ENCODE data around the gene PGM1.

The PGM1 gene

DNA sequence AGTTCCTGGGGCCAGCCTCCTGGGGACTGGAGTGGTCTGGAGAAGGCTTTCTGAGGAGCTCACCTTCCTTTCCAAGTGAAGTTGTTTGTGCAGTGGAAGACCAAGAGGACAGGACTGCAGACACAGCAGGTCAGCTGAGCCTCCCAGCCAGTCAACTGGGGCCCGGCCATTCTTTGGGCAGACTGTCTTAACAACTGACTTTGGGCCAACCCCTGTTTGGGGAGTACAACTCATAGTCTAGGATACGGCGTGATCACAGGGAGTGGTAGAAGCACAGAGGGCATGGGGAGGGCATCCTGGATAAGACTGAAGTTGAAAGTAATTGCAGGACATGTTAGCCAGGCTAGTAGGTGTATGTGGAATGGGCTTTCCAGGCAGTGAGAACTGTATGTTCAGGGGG is 50.3 kb downstream of the PGM1 start:
- TF ChIP-seq, protein P1, sequence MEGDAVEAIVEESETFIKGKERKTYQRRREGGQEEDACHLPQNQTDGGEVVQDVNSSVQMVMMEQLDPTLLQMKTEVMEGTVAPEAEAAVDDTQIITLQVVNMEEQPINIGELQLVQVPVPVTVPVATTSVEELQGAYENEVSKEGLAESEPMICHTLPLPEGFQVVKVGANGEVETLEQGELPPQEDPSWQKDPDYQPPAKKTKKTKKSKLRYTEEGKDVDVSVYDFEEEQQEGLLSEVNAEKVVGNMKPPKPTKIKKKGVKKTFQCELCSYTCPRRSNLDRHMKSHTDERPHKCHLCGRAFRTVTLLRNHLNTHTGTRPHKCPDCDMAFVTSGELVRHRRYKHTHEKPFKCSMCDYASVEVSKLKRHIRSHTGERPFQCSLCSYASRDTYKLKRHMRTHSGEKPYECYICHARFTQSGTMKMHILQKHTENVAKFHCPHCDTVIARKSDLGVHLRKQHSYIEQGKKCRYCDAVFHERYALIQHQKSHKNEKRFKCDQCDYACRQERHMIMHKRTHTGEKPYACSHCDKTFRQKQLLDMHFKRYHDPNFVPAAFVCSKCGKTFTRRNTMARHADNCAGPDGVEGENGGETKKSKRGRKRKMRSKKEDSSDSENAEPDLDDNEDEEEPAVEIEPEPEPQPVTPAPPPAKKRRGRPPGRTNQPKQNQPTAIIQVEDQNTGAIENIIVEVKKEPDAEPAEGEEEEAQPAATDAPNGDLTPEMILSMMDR (IDR thresholded peaks at IDR 0.05; ENCODE audit: low read length, missing control alignments): no peak
- DNase-seq (ENCODE audit: low read depth): no peak
- H3K4me3 ChIP-seq (replicated peaks; ENCODE audit: low read depth, low read length): no peak overlapping the region

DNA sequence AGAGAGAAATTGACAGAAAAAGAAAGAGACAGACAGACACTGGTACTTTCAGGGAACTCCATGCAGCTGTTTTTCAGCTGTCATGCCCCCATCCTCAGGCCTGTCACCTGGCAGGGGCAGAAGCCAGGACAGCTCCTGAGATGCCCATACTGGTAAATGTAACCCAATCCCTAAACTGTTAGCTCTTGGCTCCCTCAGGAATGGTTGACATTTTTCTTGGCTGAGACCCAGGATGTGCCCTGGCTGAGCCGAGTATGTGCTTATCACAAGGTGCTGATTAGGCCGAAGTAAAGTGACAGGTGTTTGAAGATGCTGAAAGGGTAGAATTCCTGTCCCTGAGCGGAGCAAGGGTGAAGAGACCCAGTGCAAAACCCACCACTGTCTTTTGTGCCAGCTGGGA is 50.7 kb downstream of the PGM1 start:
- H3K4me3 ChIP-seq (replicated peaks; ENCODE audit: low read depth, low read length): no peak overlapping the region
- TF ChIP-seq, protein P1 (IDR thresholded peaks at IDR 0.05; ENCODE audit: low read length, missing control alignments): no peak
- no peak for DNase-seq (ENCODE audit: low read depth)

DNA sequence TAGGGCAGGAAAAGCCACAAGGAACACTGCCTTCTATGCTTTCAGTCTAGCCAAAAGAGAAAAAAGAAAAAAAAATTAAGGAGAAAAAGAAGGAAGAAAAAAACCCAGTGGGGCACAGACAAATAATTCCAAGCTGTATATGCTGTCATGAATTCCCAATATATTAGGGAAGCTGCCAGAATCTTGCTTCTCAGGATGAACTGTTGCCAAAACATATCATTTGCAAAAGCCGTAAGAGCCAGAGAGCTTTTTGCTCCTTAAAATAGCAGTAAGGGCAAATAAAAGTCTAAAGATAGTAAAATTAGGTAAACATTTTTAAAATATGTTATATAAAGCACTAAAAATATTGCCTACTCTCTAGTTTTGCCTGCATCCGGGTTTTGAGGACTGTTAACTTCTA is 52.1 kb downstream of the PGM1 start:
- H3K4me3 ChIP-seq (replicated peaks; ENCODE audit: low read depth, low read length): no peak overlapping the region
- TF ChIP-seq, protein P1 (IDR thresholded peaks at IDR 0.05; ENCODE audit: low read length, missing control alignments): no peak
- no peak for DNase-seq (ENCODE audit: low read depth)

DNA sequence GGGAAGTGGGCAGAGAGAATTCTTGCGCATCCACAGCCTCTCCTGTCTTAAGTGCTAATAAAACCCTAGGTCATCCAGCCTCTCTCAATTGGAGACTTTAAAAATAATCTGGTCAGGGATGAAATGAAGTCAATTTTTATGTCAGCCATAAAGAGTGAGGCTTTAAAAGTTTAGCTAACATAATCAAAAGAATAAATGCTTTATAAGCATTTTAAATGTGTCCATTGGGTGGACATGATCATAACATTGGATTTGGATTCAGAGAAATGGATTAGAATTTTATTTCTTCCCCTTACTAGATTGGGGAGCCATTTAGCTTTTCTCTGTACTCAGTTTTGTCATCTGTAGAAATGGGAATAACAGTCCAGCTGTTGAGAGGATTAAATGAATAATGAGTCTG is 55.5 kb downstream of the PGM1 start:
- no peak overlapping the region for H3K4me3 ChIP-seq (replicated peaks; ENCODE audit: low read depth, low read length)
- TF ChIP-seq, protein P1 (IDR thresholded peaks at IDR 0.05; ENCODE audit: low read length, missing control alignments): no peak
- DNase-seq (ENCODE audit: low read depth): no peak

DNA sequence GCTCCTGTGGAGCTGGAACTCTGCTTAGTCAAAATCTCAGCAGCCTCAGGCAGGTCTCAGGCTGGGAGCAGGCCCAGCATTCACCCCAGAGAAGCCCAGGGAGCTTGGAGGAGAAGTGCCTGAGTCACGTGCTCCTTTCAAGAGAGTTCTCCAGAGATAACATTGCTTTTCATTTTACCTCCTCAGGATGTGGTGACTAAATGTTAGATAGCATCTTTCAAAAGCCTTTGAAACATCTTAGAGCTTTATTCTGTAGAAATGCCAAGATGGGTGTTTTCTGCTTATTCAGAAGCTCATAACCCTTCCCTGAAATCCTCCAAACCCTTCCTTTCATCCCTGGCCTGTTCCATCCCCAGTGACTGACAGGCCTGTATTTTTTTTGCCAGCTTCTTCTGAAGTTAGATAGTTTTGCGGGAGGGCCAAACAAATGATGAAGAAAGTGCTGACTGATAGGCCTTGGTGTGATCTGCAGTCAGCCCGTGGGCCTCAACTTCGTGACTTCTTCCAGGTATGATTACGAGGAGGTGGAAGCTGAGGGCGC is 58.0 kb downstream of the PGM1 start:
- DNase-seq (ENCODE audit: low read depth): peak; percentile 48
- TF ChIP-seq, protein P1 (IDR thresholded peaks at IDR 0.05; ENCODE audit: low read length, missing control alignments): no peak
- no peak overlapping the region for H3K4me3 ChIP-seq (replicated peaks; ENCODE audit: low read depth, low read length)

DNA sequence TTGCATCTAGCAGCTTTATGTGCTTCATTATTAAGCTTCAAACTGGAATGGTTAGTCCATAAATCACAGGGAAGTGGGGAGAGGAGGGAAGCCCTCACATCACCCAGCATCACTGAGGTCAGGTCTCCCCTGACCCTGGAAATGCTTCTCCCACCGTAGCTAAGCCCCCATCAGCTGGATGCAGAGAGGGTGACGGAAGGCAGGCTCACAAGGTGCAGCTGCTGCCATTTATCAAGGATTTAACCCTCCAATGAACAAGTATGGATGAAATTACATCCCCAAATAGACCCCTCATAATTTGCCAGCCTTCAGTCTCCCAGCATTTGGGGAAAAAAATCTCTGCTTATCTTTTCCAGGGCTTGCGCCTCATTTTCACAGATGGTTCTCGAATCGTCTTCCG is 60.8 kb downstream of the PGM1 start:
- DNase-seq (ENCODE audit: low read depth): no peak
- no peak overlapping the region for H3K4me3 ChIP-seq (replicated peaks; ENCODE audit: low read depth, low read length)
- TF ChIP-seq, protein P1 (IDR thresholded peaks at IDR 0.05; ENCODE audit: low read length, missing control alignments): no peak

DNA sequence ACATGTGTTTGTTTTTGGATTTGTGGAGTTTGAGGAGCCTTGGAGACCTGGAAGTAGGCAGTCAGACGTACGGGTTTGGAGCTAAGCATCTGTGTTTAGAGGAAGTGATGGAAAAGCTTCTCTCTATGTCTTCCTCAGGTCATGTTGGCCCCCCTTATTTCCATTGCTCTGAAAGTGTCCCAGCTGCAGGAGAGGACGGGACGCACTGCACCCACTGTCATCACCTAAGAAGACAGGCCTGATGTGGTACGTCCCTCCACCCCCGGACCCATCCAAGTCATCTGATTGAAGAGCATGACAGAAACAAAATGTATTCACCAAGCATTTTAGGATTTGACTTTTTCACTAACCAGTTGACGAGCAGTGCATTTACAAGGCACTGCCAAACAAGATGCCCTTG is 66.2 kb downstream of the PGM1 start:
- H3K4me3 ChIP-seq (replicated peaks; ENCODE audit: low read depth, low read length): no peak overlapping the region
- no peak for DNase-seq (ENCODE audit: low read depth)
- TF ChIP-seq, protein P1 (IDR thresholded peaks at IDR 0.05; ENCODE audit: low read length, missing control alignments): no peak
